HG03045 (cell line): ENCODE results near the gene PRKCE.

Experiments
- ATAC-seq: cut with Tn5 transposase; IDR thresholded peaks from one replicate; pipeline ENCODE4 v1.9.1; 2021; ENCODE audit warnings: mild to moderate bottlenecking, moderate library complexity; ENCODE audit not compliant: unreplicated experiment

The PRKCE gene

DNA sequence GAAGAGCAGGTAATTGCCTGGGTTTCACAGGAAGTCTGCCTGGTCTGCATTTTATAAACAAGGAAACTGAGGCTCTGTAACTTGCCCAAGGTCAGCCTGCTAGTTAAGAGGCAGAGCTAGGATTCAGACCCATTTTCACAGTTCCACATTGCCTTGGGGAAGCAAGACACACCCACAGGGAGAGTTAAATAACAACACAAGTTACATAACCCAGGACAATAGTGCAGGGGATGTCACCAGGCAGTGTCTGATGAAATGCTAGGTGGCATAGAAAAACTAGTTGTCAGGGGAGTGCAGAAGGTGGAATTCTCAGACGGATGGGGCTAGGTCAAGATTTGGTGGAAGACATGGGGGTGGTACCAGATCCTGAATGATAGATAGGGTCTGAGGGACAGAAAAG is 69.7 kb downstream of the PRKCE start:
- ATAC-seq = no peak

DNA sequence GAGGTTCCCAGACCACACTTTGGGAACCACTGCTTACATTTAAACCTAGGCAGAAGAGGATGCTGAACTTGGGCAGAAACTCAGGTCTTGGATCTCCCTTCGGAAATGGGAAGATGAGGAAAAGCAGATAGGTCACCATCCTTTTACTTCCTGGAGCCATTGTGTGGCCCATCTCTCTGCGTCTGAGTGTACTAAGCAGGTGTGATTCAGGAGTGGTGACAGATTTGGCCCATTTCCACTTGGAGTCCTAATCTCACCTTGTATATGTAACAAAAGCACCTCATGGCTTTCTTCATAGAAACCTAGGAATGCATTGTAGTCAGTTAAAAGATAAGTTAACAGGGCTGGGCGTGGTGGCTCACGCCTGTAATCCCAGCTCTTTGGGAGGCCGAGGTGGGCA is 71.0 kb downstream of the PRKCE start:
- ATAC-seq = no peak

DNA sequence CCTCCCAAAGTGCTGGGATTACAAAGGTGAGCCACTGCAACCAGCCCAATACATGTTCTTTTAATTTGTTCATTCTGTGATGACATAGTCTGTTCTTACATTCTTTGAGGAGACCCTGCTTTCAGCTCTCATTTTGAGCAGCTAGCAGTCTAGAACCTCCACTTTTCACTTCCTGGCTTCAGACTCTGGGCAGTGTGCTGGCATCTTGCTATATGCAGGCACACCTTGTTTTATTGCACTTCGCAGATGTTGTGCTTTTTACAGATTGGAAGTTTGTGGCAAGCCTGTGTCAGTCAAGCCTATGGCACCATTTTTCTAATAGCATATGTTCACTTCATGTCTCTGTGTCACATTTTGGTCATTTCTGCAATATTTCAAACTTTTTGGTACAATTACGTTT is 72.4 kb downstream of the PRKCE start:
- ATAC-seq = no peak

DNA sequence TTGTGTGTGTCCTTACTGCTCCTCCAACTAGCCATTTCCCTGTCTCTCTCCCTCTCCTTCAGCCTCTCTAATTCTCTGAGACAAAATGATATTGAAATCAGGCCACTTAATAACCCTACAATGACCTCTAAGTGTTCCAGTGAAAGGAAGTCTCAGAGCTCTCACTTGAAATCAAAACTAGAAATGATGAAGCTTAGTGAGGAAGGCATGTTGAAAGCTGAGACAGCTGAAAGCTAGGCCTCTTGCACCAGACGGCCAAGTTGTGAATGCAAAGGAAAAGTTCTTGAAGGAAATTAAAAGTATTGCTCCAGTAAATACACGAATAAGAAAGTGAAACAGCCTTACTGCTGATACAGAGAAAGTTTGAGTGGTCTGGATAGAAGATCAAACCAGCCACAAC is 72.9 kb downstream of the PRKCE start:
- no peak for ATAC-seq

DNA sequence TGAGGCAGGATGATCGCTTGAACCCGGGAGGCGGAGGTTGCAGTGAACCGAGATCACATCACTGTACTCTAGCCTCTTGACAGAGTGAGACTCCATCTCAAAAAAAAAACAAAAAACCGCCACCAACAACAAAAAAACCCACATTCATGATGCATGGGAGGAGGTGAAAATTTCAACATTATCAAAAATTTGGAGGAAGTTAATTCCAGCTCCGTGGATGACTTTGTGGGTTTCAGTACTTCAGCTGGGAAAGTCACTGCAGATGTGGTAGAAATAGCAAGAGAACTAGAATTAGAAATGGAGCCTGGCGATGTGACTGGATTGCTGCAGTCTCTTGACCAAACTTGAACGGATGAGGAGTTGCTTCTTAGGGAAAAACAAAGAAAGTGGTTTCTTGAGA is 74.3 kb downstream of the PRKCE start:
- no peak for ATAC-seq

DNA sequence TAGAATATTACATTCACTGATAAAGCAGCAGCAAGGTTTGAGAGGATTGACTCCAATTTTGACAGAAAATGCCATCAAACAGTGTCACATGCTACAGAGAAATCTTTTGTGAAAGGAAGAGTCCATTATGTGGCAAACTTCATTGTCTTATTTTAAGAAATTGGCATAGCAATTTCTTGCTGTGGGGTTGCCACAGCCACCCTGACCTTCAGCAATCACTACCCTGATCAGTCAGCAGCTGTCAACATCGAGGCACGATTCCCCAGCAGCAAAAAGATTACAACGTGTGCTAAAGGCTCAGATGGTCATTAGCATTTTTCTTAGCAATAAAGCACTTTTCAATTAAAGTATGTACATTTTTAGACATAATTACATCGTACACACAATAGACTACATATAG is 74.7 kb downstream of the PRKCE start:
- no peak for ATAC-seq

DNA sequence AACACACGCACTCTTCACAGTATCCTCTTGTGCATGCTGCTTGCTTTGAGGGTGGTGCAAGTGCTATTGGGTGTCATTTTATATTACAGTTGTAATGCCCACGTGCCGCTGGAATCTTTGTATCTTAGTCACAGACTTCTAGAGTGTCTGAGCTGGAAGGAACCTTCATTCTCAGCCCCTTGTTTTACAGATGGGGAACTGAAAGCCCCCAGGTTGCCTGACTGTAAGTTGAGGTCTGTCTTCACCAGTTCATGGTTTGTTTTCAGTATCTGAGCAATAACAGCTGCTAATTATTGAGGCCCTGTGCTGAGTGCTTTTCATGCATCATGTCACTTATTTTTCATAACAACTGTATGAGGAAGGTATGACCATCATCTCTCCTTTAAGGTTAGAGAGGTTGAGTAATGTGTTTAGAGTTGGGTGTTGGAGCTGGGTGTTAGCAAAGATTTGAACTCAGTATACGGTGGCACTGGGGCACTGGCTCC is 77.0 kb downstream of the PRKCE start:
- peak; percentile 82 for ATAC-seq

DNA sequence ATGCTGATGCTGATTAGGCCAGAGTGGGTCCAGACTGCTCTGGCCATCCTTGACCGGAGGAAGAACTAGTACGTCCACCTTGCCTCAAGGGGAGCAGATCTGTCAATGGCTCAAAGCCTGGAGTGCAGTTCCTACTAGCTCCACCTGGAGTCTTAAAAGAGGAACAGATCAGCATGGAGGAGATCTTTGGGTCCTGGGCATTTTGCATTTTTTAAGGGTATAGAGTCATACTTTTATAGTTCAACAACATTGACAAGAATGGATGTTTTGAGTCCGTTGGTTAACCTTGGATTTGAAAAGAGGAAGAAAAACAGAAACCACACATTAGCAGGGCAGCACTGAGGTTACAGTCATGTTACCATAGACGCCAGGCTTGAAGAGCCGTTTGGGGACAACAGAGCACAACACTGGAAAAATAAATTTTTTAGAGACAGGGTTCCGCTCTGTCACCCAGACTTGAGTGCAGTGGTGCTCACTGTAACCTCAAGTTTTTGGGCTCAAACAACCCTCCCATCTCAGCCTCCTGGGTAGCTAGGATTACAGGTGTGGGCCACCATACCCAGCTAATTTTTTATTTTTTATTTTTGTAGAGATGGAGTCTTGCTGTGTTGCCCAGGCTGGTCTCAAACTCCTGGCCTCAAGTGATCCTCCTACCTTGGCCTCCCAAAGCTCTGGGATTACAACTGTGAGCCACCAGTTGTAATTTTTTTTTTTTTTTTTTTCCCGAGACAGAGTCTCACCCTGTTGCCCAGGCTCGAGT is 78.5 kb downstream of the PRKCE start:
- peak; percentile 46 for ATAC-seq

DNA sequence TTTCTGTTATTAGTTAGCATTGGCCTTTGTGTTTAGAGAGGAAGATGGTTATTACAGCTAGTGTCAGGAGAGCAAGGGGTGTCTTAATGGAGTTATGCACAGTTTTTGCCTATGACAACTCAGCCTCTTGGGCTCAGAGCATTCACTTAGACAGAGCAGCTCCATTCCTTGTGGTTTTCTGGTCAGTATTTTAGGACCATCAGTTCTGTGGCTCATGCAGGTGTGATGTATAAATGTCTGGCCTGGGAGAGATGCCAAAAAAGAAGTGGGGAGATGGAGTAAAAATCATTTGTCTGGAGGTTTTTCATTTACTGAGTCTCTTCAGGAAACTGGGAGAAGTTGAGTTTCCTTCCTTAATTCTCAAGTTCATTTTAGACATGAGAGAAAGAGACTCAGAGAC is 79.7 kb downstream of the PRKCE start:
- ATAC-seq = no peak

DNA sequence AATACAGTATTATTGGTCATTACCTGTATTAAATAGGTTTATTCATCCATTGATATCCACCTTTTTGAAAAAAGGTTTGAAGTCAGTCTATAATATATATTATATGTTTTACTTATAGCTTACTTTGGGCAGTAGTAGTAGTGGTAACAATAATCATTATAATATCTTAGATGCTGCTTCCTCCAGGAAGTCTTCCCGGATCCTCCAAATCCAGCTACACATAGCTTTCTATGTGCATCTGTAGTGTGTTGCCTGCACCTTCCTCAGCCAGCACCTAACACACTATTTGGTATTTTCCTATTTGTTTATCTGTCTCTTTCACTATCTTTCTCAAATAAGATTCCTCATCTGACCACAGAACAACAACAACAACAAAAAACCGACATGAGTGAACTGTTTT is 81.0 kb downstream of the PRKCE start:
- ATAC-seq = no peak

DNA sequence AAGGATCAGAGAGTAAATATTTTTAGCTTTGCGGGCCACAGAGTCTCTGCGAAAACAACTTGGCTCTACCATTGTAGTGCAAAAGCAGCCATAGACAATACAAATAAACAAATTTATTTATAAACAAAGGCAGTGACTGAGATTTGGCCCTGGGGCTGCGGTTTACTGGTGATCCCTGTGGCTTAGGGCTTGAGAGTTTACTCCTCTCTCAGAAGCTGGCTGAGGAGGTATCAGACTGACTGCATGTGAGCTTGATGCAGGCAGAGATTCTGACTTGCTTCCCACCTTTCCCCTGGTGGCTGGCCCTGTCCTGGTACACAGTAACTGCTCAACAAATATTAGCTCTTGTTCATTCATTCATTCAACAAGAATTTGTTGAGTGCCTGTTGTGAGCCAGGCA is 81.5 kb downstream of the PRKCE start:
- no peak for ATAC-seq

DNA sequence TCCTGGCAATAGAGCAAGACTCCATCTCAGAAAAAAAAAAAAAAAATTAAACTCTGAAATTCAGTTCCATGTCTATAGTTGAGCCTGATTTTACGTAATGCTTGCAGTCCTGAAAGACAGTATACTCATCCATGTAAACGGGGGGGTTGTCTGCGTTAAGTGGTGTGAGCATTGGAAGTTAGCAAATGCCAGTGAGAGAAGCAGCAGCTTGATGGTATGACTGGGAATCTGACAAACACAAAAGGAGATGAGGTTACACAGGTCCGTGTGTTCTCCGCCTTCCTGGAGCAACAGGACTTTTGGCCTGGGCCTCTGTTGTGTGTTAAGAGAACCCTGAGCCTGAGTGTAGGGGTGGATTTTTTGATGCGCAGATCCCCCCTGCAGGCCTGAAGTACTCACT is 82.9 kb downstream of the PRKCE start:
- ATAC-seq = no peak

DNA sequence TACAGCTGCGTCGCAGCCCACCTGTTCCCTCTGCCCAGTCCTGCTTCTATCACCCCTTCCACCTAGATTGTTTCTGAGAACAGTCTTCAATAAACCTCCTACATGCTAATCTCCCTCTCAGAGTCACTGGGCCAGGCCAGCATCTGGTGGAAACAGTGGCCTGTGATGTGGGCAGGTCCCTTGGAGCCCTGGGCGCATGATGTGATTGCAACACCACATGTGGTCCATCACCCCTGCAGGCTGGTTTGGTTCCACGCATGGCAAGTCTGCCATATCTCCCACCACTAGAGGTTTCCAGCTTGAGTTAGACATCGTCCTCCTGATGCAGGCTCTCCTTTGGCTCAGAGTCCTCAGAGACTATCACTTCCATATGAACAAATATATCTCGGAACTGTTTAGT is 83.5 kb downstream of the PRKCE start:
- ATAC-seq = no peak

DNA sequence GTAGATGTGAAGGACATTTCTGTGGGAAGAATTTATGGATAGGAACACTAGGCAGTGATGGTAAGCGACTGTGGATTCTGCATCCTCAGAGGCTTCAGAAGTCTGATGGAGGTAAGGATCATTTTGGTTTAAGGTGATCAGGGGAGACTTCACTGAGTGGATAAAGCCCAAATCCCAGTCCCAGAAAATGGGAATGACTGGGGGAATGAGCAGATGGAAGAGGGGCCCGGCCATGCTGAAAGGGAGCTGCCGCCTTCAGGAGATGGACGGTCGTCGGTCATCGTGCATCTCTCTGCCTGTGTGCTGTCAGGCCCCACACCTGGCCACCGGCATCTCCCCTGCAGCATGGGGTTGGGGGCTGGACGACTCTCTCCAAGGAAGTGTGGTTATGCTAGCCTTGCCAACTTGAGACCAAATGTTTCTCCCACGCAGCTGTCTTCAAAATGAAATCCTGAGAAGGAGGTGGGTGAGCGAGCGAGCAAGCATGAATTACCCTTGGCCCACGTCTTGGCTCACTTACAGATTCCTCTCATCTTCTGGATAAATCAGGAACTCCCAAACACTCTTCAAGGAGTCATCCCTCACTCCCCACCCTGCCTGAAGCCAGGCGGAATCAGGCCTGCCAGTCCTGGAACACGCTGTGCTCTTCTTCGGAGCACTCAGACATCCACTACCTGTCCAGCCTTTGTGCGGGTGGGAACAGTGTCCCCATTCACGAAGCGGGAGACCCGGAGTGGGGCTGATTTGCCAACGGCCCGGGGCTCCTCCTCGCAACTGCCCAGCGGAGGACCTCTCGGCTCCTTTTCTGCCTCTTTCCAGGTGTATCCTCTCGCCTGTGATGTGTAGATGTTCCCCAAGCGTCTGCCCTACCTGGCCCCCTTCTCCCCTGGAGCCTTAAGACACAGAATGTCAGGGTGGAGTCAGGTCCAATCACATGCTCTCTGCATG is 85.6 kb downstream of the PRKCE start:
- no peak for ATAC-seq

DNA sequence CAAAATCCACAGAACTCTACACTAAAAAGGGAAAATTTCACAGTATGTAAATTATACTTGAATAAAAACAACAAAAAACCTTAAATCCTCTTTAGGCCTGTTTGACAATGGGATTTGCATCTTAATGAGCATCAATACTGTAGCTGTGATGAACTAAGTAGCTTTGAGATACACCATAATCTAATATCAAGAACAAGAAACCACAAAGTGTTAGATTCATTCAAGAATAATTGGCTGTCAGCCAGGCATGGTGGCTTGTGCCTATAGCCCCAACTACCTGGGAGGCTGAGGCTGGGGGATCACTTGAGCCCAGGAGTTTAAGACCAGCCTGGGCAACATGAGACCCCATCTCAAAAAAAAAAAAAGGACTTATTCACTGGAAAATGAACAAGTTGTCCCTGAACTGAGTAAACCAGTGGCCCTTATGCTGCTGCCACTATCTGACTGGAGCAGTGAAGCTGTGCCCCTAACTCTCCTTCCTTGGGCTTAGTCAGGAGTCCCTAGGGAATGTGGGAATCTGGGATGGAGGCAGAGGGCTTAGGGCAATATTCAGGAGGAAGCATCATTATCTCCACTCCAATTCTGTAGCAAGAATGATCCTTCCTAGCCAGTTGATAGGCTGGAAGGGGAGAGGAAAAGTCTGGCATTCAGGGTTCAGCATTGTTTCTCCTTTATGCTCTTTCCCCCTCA is 88.5 kb downstream of the PRKCE start:
- ATAC-seq = no peak

DNA sequence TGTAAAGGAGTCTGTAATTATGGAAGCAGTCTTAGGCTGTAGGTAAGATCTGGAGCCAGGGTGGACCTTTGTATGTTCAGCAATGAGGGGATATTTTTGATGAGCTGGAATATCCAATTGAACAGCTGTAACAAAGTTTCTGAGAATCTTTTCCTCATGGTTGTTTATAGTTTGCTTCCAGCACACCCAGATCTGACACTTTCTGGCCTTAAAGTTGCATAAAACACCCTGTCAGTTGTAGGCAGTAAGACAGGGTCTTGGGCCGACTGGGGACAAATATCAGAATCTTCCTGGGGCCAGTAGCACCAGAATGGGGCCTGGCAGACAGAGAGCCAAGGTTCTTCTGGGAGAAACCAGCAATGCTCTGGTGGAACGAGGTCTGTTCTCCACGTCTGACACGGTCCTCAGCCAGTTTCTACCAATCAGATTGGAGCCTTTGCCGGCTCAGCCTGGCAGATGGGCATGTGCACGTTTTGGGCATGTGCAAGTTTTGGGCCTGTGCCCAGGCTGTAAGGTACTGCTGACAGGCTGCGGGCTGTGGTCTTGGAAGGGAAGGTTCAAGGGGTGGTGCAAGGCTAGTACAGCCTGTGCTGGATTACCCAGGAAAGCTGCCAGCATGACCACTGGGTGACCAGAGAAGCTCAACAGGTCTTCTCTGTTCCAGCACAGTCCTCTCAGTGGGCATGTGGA is 89.8 kb downstream of the PRKCE start:
- ATAC-seq = no peak

DNA sequence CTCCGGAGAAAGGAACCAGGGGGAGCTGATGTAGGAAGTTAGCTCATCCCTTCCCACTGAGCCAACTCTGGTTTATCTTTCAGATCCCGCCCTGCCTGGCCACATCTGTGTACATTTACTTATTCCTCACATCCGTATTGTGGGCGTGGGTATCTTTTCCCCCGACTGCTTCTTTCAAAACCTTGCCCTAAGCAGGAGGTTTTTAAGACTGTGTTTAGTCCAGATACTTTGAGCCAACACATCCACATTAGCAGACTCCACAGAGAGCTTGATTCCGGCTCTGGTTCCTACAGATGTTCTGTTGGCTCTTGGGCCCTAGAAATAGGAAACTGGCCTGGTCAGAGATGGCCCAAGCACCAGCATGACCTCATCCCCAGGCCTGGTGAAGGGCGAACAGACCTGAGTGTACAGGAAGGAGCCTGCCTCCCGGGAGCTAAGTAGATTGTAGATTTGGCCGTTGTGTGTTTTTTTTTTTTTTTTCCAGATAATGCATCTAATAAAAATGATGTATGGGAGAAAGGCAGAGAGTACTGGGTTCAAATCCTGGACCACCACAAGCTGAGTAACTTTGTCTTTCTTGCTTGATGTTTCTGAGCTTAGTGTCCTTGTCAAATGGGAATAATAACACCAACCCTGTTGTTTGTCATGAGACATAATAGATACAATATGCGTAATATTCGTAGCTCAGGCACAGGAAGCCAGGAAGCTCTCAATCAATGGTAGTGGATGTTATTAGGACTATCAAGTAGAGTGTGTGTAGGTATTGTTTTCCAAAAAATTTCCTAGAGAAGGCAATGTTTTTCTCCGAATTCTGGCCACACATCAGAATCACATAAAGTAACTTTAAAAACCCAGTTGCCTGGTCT is 92.3 kb downstream of the PRKCE start:
- ATAC-seq = no peak

DNA sequence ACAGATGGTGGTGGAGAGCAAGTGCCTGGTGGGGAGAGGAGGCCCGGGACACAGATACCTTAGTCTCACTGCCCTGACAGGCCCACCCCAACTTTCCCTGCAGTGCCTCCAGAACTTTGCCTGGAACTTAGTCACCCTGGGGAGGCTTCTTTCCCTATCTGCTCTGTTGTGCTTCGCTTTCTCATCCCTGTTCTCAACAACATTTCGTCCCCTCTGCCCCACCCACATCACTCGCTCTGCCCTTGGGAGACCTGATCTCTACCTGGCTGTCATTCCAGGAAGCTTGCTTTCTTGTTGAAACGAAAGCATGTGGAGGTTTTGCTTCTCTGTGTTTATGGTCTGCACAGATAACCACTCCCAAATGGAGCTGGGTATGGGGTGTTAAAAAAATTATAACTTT is 93.8 kb downstream of the PRKCE start:
- no peak for ATAC-seq

DNA sequence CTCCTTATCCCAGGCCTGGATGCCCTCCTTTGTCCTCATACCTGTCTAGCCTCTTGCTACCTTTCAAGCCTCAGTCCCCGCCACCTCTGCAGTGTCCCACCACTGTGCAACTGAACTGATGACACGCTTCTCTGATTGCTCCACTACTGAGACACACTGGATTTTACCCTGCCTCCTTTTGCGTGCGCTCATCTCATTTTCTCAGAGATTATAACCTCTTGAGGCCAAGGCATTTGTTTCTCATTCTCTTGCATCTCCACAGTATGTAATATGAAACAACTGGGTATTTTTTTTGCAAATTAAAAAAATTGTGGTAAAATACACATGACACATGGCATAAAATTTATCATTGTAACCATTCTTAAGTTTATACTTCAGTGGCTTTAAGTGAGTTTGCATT is 95.4 kb downstream of the PRKCE start:
- ATAC-seq = no peak

DNA sequence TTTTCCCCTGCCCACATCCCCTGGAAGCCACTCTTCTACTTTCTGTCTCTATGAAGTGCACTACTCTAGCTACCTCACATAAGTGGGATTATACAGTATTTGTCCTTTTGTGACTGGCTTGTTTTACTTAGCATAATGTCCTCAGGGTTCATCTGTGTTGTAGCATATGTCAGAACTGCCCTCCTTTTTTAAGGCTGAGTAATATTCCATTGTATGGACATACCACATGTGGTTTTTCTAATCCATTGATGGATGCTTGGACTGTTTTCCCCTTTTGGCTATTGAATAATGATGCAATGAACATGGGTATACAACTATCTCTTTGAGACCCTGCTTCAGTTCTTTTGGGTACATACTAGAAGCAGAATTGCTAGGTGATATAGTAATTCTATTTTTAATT is 95.9 kb downstream of the PRKCE start:
- no peak for ATAC-seq
